IMR-90 (cell line): ENCODE results near the gene ZNF654.

Experiments used
- BHLHE40 ChIP-seq: fragments of 150-350 bp; IDR thresholded peaks from 2 replicates; pipeline ENCODE4 v1.6.1; 2016; ENCODE audit warnings: mild to moderate bottlenecking, low read depth, low read length
- POLR2A ChIP-seq: IDR thresholded peaks from 2 replicates; pipeline ENCODE4 v1.6.1; 2012; ENCODE audit warnings: mild to moderate bottlenecking, low read depth, low read length
- SMC3 ChIP-seq: fragments of 150-350 bp; IDR thresholded peaks from 2 replicates; pipeline ENCODE4 v1.6.1; 2016; ENCODE audit warnings: low read depth, mild to moderate bottlenecking, antibody characterized with exemption, low read length, moderate library complexity
- TF ChIP-seq, protein P1 (sequence below): conservative IDR thresholded peaks from 2 replicates; pipeline ENCODE4 v1.5.1; 2012; ENCODE audit warnings: mild to moderate bottlenecking, low read depth, low read length, improper control_type of control experiment
- TF ChIP-seq, protein P2 (sequence below): fragments of 150-350 bp; IDR thresholded peaks from 2 replicates; pipeline ENCODE4 v1.6.1; 2017; ENCODE audit warnings: mild to moderate bottlenecking, antibody characterized with exemption, low read length, low read depth

DNA sequence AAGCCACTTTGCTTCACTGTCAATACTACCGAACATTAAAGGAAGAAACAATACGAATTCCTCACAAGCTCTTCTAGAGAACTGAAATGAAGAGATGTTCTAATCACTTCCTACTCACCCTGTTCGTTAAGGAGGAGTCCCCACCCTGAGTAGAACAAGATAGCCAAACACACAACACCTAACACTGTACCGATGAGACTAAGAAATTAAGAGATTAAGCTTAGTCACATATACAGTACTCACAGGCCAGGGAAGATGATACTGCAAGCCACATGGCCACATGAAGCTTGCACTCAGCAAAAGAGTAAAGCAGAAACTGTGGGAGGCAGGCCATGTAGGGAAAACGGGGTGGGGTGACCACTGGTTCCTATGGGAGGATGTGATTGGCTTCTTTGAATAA, 48.2 kb upstream of the ZNF654 start:
- TF ChIP-seq, protein P1, sequence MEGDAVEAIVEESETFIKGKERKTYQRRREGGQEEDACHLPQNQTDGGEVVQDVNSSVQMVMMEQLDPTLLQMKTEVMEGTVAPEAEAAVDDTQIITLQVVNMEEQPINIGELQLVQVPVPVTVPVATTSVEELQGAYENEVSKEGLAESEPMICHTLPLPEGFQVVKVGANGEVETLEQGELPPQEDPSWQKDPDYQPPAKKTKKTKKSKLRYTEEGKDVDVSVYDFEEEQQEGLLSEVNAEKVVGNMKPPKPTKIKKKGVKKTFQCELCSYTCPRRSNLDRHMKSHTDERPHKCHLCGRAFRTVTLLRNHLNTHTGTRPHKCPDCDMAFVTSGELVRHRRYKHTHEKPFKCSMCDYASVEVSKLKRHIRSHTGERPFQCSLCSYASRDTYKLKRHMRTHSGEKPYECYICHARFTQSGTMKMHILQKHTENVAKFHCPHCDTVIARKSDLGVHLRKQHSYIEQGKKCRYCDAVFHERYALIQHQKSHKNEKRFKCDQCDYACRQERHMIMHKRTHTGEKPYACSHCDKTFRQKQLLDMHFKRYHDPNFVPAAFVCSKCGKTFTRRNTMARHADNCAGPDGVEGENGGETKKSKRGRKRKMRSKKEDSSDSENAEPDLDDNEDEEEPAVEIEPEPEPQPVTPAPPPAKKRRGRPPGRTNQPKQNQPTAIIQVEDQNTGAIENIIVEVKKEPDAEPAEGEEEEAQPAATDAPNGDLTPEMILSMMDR, result no peak
- TF ChIP-seq POLR2A, result no peak
- TF ChIP-seq, protein P2, sequence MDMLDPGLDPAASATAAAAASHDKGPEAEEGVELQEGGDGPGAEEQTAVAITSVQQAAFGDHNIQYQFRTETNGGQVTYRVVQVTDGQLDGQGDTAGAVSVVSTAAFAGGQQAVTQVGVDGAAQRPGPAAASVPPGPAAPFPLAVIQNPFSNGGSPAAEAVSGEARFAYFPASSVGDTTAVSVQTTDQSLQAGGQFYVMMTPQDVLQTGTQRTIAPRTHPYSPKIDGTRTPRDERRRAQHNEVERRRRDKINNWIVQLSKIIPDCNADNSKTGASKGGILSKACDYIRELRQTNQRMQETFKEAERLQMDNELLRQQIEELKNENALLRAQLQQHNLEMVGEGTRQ, result no peak
- no peak for TF ChIP-seq BHLHE40
- TF ChIP-seq SMC3, result no peak
